Fibroblast of lung (primary cell): ENCODE data around the gene TNFSF12.

Source experiments
- EZH2 ChIP-seq: IDR thresholded peaks from 2 replicates; pipeline ENCODE4 v1.5.1; 2012; ENCODE audit warnings: low read length, control low read depth, mild to moderate bottlenecking; ENCODE audit errors: missing control alignments
- TF ChIP-seq, protein P1 (sequence below), 2 donors: IDR thresholded peaks in 1 of 2; conservative IDR thresholded peaks in 1 of 2; 1 replicate in 1 of 2; 2 replicates in 1 of 2; pipeline ENCODE4 v1.5.1; 2011 to 2012; ENCODE audit warnings: low read length in 2 of 2, control low read depth in 1 of 2, inconsistent platforms in 1 of 2, low read depth in 1 of 2, mild to moderate bottlenecking in 1 of 2

DNA sequence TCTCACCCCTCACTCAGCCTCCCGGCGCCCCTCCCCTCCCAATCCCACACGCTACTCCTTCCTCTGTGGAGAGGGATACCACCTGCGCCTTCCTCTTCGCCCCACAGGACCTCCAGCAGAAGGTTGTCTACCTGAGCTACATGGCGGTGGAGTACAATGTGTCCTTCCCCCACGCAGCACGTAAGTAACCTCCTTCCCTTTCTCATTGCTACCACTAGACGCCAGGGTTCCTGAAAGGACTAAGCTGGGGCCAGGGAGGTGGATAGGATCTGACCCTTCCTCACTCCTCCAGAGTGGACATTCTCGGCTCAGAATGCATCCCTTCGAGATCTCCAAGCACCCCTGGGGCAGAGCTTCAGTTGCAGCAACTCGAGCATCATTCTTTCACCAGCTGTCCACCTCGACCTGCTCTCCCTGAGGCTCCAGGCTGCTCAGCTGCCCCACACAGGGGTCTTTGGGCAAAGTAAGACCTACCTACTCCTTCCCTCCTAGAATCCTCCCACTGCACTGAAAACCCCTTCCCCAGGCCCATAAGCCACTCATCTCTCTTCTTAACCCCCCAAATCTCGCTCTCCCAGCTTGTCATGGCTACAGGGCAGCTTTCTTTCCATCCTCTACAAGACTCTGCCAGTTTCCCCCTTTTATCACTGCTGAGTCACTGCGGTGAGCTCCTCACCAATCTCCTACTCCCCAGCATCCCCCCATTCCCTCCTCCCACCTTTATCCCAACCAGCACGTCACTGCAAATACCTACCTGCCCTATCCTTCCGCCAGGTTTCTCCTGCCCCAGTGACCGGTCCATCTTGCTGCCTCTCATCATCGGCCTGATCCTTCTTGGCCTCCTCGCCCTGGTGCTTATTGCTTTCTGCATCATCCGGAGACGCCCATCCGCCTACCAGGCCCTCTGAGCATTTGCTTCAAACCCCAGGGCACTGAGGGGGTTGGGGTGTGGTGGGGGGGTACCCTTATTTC is 32.0 kb downstream of the TNFSF12 start:
- TF ChIP-seq, protein P1, sequence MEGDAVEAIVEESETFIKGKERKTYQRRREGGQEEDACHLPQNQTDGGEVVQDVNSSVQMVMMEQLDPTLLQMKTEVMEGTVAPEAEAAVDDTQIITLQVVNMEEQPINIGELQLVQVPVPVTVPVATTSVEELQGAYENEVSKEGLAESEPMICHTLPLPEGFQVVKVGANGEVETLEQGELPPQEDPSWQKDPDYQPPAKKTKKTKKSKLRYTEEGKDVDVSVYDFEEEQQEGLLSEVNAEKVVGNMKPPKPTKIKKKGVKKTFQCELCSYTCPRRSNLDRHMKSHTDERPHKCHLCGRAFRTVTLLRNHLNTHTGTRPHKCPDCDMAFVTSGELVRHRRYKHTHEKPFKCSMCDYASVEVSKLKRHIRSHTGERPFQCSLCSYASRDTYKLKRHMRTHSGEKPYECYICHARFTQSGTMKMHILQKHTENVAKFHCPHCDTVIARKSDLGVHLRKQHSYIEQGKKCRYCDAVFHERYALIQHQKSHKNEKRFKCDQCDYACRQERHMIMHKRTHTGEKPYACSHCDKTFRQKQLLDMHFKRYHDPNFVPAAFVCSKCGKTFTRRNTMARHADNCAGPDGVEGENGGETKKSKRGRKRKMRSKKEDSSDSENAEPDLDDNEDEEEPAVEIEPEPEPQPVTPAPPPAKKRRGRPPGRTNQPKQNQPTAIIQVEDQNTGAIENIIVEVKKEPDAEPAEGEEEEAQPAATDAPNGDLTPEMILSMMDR (conservative IDR thresholded peaks at IDR 0.05 in 1 of 2, IDR thresholded peaks at IDR 0.05 in 1 of 2; ENCODE audit: low read depth in 1 of 2, low read length in 2 of 2), result no peak
- no peak for TF ChIP-seq EZH2
